Stomach (tissue), 19 donors: Measurements from ENCODE around the gene OR52M1. TPM values are rescaled to one million over a fixed set of nuclear protein-coding genes. Genes with fewer than 3 reads are reported as not detected.
A peak's percentile ranks its signal among the peaks of the same experiment; 100 is the strongest.

Source experiments
- DNase-seq, 2 donors: peaks; one replicate each; pipeline versions ENCODE4 v3.0.0 to v3.0.0-alpha.2; 2013 to 2019
- H3K27ac ChIP-seq, 5 donors: fragments of 200-600 bp in 4 of 5; sonication (generic) in 4 of 5; one replicate each; pipeline ENCODE4 v1.5.1; 2013 to 2019; ENCODE audit warnings: mild to moderate bottlenecking in 1 of 5, moderate library complexity in 1 of 5
- H3K27me3 ChIP-seq, 3 donors: fragments of 200-600 bp; sonication (generic); one replicate each; pipeline ENCODE4 v1.5.1; 2017 to 2019; ENCODE audit warnings: mixed run types in 1 of 3
- H3K36me3 ChIP-seq, 4 donors: fragments of 200-600 bp; sonication (generic); 1 replicate in 3 of 4; 2 replicates in 1 of 4; pipeline ENCODE4 v1.5.1; 2016 to 2019
- H3K4me1 ChIP-seq, 4 donors: fragments of 200-600 bp; sonication (generic); one replicate each; pipeline ENCODE4 v1.5.1; 2016 to 2019
- H3K4me3 ChIP-seq, 4 donors: fragments of 200-600 bp; sonication (generic) in 3 of 4; one replicate each; pipeline ENCODE4 v1.5.1; 2016 to 2019; ENCODE audit warnings: mild to moderate bottlenecking in 1 of 4
- H3K9me3 ChIP-seq, 4 donors: fragments of 200-600 bp; sonication (generic); one replicate each; pipeline ENCODE4 v1.5.1; 2016 to 2019
- CTCF ChIP-seq, 7 experiments: fragments of 450-650 bp in 4 of 7; fragments of 200-600 bp in 3 of 7; sonication (generic) in 3 of 7; IDR thresholded peaks; one replicate each; pipeline ENCODE4 v1.5.1; 2016 to 2019; ENCODE audit warnings: antibody characterized with exemption in 7 of 7, control low read depth in 2 of 7, mild to moderate bottlenecking in 1 of 7
- EP300 ChIP-seq: sonication (generic); formaldehyde crosslinking; IDR thresholded peaks from one replicate; pipeline ENCODE4 v1.6.1; 2017; ENCODE audit warnings: antibody characterized with exemption
- POLR2A ChIP-seq, 4 donors: fragments of 450-650 bp; IDR thresholded peaks; one replicate each; pipeline ENCODE4 v1.6.1; 2016; ENCODE audit warnings: antibody characterized with exemption in 4 of 4, control low read depth in 2 of 4, mild to moderate bottlenecking in 1 of 4, moderate library complexity in 1 of 4
- POLR2AphosphoS5 ChIP-seq, 3 donors: sonication (generic); formaldehyde crosslinking; IDR thresholded peaks; one replicate each; pipeline ENCODE4 v1.6.1; 2016; ENCODE audit warnings: antibody characterized with exemption in 3 of 3
- WGBS, 5 donors: extraction: QIAGEN DNeasy Blood & Tissue Kit in 3 of 5; methylation state at CpG; one replicate each; pipeline versions ENCODE4 v1.1.5 to v1.1.7; 2013 to 2018; 5-methylcytosine and 5-hydroxymethylcytosine counted together
- intact Hi-C: fragments of 100-400 bp; cut with DNase I; formaldehyde crosslinking; loops from one replicate; pipeline ENCODE4 v1.15.1; 2023; ENCODE audit warnings: low total_unique reads
- long read RNA-seq, 10 donors: transcript quantifications; one replicate each; lab custom pipeline, GENCODE V29; 2026
- polyA plus RNA-seq, 3 donors: library from polyadenylated mRNA; stranded (reverse); fragments of 200-250 nt; gene quantifications; one replicate each; pipeline ENCODE4 v1.2.3, GENCODE V29; 2013
- total RNA-seq, 5 donors: library from RNA; depleted of rRNA; stranded (reverse); fragments of >200 nt; gene quantifications; one replicate each; pipeline versions ENCODE4 v1.1.0 to v1.2.3, GENCODE V29; 2014 to 2016
- donor health status: healthy with polysubstance abuse.
- donor health status: Bipolar disorder and iron deficiency.
- donor health status: healthy.

The OR52M1 gene, protein sequence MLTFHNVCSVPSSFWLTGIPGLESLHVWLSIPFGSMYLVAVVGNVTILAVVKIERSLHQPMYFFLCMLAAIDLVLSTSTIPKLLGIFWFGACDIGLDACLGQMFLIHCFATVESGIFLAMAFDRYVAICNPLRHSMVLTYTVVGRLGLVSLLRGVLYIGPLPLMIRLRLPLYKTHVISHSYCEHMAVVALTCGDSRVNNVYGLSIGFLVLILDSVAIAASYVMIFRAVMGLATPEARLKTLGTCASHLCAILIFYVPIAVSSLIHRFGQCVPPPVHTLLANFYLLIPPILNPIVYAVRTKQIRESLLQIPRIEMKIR
- total RNA-seq (not detected), polyA plus RNA-seq (not detected)
- long read RNA-seq, donor 1: 0 reads
- long read RNA-seq, donor 2: 0 reads
- long read RNA-seq, donor 3: 0 reads
- long read RNA-seq, donor 4: 0 reads
- long read RNA-seq, donor 5: 0 reads
- long read RNA-seq, donor 6: 0 reads
- long read RNA-seq, donor 7: 0 reads
- long read RNA-seq, donor 8: 0 reads
- long read RNA-seq, donor 9: 0 reads
- long read RNA-seq, donor 10: 0 reads

DNA sequence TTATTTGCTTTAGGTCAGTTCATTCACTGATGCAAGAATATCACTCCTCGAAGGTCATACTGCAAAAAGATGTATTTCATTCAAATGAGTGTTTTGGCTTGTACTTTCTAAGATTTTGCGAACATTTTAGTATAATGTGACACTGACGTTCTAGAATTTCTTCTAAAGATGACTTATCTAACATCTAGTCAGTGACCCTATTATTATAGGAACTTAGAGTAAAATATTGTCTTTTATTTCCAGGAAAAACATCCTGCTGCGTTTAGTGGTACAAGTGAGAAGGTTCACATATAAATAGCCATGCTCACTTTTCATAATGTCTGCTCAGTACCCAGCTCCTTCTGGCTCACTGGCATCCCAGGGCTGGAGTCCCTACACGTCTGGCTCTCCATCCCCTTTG lies at the start of gene OR52M1:
Gene OR52M1, plus strand, starts transcription at position 301 of the 400 bp plus-strand sequence. Its CDS starts 0 bp downstream, at position 301.
- H3K4me3 ChIP-seq: no peak within 1 kb of the TSS
- H3K9me3 ChIP-seq: peaks cover 0 to under 1% (median 0%) of the 10 kb centered on the region in 4 donors
- no peak within 1 kb of the TSS for H3K27ac ChIP-seq
- H3K36me3 ChIP-seq: no peaks in the 10 kb centered on the region
- TF ChIP-seq CTCF (IDR thresholded peaks at IDR 0.05) (no peak), POLR2A (IDR thresholded peaks at IDR 0.05) (no peak), EP300 (no peak), POLR2AphosphoS5 (IDR thresholded peaks at IDR 0.05) (no peak)
- no peaks in the 10 kb centered on the region for H3K27me3 ChIP-seq
- DNase-seq: no peak
- H3K4me1 ChIP-seq: peaks cover 0 to under 1% (median 0%) of the 10 kb centered on the region in 4 donors
- intact Hi-C loops: loop anchor here (10.0 kb wide), 1 partner anchor 360 kb away; no protein-coding TSS in a partner anchor
- WGBS, 5 donors: 76 to 89% (median 87%) methylated on average over 5 of the region's 5 CpGs

GRCh38 chr11:4495487-4495886 lies 49.5 kb upstream of the OR52M1 start:
- peak in 1 of 2 donors; percentile 38 for DNase-seq
- WGBS, 5 donors: 19 to 42% (median 32%) methylated on average over 7 of the region's 7 CpGs
- no peaks in the 10 kb centered on the region for H3K9me3 ChIP-seq

GRCh38 chr11:4495986-4496385 lies 49.0 kb upstream of the OR52M1 start:
- Histone ChIP-seq H3K4me1 (peaks cover 0 to 30% (median 19%) of the 10 kb centered on the region in 4 donors), H3K4me3 (no peak overlapping the region), H3K9me3 (no peaks in the 10 kb centered on the region), H3K36me3 (no peaks in the 10 kb centered on the region), H3K27me3 (no peaks in the 10 kb centered on the region), H3K27ac (no peak overlapping the region)
- intact Hi-C loops: no loop called here
- no peak for TF ChIP-seq POLR2AphosphoS5 (IDR thresholded peaks at IDR 0.05)
- TF ChIP-seq CTCF (IDR thresholded peaks at IDR 0.05): no peak
- no peak for TF ChIP-seq POLR2A (IDR thresholded peaks at IDR 0.05)
- TF ChIP-seq EP300: no peak
- WGBS, 5 donors: 29 to 46% (median 39%) methylated on average over 6 of the region's 6 CpGs
- DNase-seq: no peak

More at GRCh38 chr11:4495487-4495886, 49.5 kb upstream of the OR52M1 start:
- TF ChIP-seq POLR2A (IDR thresholded peaks at IDR 0.05): no peak
- TF ChIP-seq EP300: no peak
- TF ChIP-seq CTCF (IDR thresholded peaks at IDR 0.05): no peak
- no peak for TF ChIP-seq POLR2AphosphoS5 (IDR thresholded peaks at IDR 0.05)
- no peak overlapping the region for H3K4me3 ChIP-seq
- H3K27ac ChIP-seq: no peak overlapping the region
- H3K36me3 ChIP-seq: no peaks in the 10 kb centered on the region
- H3K4me1 ChIP-seq: peaks cover 0 to 30% (median 19%) of the 10 kb centered on the region in 4 donors
- intact Hi-C loops: no loop called here
- H3K27me3 ChIP-seq: no peaks in the 10 kb centered on the region

DNA sequence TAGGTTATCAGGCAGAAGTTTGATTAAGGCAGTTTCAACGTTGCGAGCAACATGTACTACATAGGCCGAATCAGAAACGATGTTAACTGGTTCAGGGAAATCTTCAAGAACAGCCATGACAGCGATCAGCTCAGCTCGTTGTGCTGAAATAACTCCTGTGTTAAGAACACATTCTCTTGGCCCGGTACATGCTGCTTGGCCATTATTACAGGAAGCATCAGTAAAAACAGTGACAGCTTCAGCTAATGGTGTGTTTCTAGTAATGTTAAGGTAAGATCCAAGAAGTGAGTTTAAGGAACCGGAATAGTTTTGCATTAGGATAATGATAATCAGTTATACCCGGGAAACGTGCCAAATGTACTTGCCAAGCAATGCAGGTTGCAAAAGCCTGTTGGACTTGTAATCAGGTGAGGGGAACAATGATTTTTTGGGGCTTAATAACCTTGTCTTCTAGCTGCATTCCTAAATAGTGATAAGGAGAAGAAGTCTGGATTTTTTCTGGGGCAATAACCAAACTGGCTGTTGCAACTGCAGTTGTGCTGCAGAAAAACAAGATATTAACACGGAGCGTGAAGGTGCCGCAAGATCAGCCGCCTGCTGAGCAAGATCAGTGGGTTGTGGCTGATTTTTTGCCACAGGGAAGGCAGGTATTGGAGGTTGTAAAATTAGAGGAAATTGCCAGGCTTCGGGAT lies 48.3 kb upstream of the OR52M1 start:
- Histone ChIP-seq H3K4me3 (no peak overlapping the region), H3K27me3 (no peaks in the 10 kb centered on the region), H3K9me3 (no peaks in the 10 kb centered on the region), H3K27ac (no peak overlapping the region), H3K36me3 (no peaks in the 10 kb centered on the region), H3K4me1 (peaks cover 0 to 30% (median 19%) of the 10 kb centered on the region in 4 donors)
- intact Hi-C loops: no loop called here
- DNase-seq: peak; percentile 26 to 34
- 23 to 40% (median 28%) methylated on average over 15 of the region's 15 CpGs for WGBS, 5 donors
- no peak for TF ChIP-seq EP300
- peak in 1 of 3 donors; percentile 36 for TF ChIP-seq POLR2AphosphoS5 (IDR thresholded peaks at IDR 0.05)
